ENCODE measurements around the gene PTPN3. TPM values are rescaled to one million over a fixed set of nuclear protein-coding genes. Genes with fewer than 3 reads are reported as not detected.

The PTPN3 gene
- total RNA-seq, 6 experiments from 2014 or later, result not detected

DNA sequence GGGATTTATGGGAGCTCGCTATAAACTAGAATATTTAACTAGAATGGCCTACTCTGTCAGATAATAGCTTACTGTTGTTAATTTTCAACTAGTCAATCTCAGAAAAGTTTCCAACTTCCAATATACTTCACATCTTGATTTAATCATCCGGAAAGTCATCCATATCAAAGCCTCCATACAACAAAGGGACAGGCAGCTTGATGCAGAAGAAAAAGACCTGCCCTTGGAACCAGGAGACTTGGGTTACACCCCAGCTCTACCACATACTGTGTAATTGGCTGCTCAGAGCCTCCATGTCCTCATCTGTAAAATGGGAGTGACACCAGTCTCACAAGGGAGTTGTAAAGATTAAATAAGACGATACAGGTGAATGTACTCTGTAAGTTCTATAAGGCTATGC, 1.9 kb downstream of the PTPN3 start:
- H3K9me3 Mint-ChIP-seq, result no peaks in the 10 kb centered on the region; the same call in 1 of the 2 replicates
- no peak overlapping the region for H3K27ac Mint-ChIP-seq
- peaks cover 50% of the 10 kb centered on the region for H3K27me3 Mint-ChIP-seq (ENCODE audit: insufficient read depth)
- TF ChIP-seq, protein P1, sequence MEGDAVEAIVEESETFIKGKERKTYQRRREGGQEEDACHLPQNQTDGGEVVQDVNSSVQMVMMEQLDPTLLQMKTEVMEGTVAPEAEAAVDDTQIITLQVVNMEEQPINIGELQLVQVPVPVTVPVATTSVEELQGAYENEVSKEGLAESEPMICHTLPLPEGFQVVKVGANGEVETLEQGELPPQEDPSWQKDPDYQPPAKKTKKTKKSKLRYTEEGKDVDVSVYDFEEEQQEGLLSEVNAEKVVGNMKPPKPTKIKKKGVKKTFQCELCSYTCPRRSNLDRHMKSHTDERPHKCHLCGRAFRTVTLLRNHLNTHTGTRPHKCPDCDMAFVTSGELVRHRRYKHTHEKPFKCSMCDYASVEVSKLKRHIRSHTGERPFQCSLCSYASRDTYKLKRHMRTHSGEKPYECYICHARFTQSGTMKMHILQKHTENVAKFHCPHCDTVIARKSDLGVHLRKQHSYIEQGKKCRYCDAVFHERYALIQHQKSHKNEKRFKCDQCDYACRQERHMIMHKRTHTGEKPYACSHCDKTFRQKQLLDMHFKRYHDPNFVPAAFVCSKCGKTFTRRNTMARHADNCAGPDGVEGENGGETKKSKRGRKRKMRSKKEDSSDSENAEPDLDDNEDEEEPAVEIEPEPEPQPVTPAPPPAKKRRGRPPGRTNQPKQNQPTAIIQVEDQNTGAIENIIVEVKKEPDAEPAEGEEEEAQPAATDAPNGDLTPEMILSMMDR (IDR thresholded peaks at IDR 0.05), result no peak
- no peak for DNase-seq
- no peak overlapping the region for H3K4me3 Mint-ChIP-seq
- no peaks in the 10 kb centered on the region for H3K4me1 Mint-ChIP-seq (ENCODE audit: low read depth)
- no peaks in the 10 kb centered on the region; the same call in 1 of the 2 replicates for H3K36me3 Mint-ChIP-seq (ENCODE audit: low read depth)

DNA sequence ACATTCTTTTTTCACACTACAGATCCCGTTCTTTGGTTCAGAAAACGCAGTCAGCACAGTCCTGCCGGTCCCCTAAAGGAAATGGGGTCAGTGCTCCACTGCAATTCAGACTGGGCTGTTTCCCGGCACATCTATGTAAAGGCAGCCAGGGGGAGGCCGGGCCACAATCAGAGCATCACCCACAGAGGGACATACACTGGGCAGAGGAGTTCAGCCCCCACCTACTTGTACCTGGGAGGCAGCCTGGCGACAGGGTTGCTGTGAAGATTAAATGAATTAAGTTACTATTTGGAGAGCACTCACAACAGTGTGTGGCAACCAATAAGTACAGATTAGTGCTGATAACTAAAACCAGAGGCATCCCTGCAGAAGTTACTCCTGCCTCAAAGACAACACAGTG, 4.5 kb downstream of the PTPN3 start:
- DNase-seq, result no peak
- Mint-ChIP-seq H3K27me3 (ENCODE audit: insufficient read depth) (peaks cover 39% of the 10 kb centered on the region), H3K4me1 (ENCODE audit: low read depth) (no peaks in the 10 kb centered on the region), H3K36me3 (ENCODE audit: low read depth) (no peaks in the 10 kb centered on the region; the same call in 1 of the 2 replicates), H3K4me3 (no peak overlapping the region), H3K27ac (no peak overlapping the region), H3K9me3 (no peaks in the 10 kb centered on the region; the same call in 1 of the 2 replicates)
- TF ChIP-seq, protein P1 (IDR thresholded peaks at IDR 0.05), result no peak

DNA sequence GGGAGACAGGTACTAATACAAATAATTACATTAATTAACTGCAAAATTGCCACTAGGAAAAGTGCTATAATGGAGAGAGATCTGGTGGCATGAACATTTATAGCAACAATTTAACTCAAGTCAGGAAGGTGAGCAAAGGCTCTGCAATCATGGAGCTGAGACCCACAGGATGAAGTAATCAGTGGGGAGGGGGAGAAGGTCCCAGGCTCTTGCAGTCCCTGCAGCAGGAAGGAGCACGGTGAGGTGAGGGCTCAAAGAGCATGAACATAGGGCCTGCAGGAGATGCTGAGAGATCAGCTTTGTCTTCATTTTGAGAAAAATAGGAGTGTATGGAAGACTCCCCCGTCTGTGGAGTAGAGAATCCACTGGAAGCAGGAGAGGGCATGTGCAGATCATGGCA, 6.5 kb downstream of the PTPN3 start:
- H3K4me1 Mint-ChIP-seq (ENCODE audit: low read depth), result no peaks in the 10 kb centered on the region
- no peaks in the 10 kb centered on the region for H3K9me3 Mint-ChIP-seq
- TF ChIP-seq, protein P1 (IDR thresholded peaks at IDR 0.05), result no peak
- no peaks in the 10 kb centered on the region for H3K36me3 Mint-ChIP-seq (ENCODE audit: low read depth)
- no peak overlapping the region for H3K27ac Mint-ChIP-seq
- peaks cover 38% of the 10 kb centered on the region for H3K27me3 Mint-ChIP-seq (ENCODE audit: insufficient read depth)
- DNase-seq, result no peak
- no peak overlapping the region for H3K4me3 Mint-ChIP-seq

DNA sequence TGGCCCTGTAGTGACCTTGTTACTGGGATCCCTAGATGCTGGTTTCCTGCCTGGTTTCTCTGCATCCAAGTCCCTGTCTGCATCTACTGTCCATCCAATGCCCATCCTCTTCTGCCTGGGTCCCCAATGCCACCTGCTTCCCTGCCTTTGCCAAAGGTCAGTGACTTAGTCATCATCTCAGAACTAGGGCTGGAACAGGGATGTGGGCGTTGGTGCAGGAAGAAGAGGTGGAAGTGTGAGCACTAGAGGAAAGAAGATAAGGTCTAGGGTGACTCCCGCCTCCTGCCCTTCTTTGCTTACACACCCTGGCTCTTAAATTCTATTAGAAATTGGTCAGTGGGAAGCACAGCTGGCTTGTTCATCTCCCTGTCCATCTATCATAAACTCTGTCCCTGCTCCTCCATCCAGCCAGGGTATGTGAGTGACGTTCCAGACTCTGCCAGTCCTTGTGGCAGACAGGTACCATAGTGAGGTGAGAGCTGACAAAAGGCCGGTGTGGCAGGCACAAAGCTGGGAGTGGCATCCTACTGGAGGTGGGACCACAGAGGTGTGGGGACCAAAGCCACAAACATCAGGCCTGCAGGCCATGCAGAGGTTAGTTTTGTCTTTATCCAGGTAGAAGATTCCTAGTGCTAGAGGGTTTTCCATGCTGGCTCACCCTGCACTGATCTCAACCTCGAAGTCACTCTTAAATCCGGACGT, 9.2 kb downstream of the PTPN3 start:
- peaks cover 25% of the 10 kb centered on the region for H3K27me3 Mint-ChIP-seq (ENCODE audit: insufficient read depth)
- no peaks in the 10 kb centered on the region for H3K36me3 Mint-ChIP-seq (ENCODE audit: low read depth)
- H3K4me3 Mint-ChIP-seq, result no peak overlapping the region
- no peak for DNase-seq
- no peaks in the 10 kb centered on the region for H3K9me3 Mint-ChIP-seq
- no peak overlapping the region for H3K27ac Mint-ChIP-seq
- TF ChIP-seq, protein P1 (IDR thresholded peaks at IDR 0.05), result no peak
- H3K4me1 Mint-ChIP-seq (ENCODE audit: low read depth), result no peaks in the 10 kb centered on the region

DNA sequence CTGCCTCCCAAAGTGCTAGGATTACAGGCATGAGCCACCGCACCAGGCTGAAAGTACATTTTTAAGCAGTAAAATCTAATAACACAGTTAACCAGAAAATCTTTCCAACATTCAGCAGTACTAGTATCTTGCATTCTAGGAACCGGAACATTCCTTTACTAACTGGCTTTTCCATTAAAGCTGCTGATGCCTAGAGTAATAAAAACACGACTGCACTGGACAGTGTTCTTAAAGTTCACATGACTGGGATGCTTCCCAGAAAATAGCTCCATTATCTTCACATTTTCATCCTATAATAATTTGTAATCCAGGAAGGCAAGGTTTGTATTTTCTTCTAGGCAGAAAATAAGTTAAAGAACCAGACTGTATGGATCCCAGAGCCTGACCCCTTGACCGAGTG, 9.8 kb downstream of the PTPN3 start:
- Mint-ChIP-seq H3K27me3 (ENCODE audit: insufficient read depth) (peaks cover 24% of the 10 kb centered on the region), H3K36me3 (ENCODE audit: low read depth) (no peaks in the 10 kb centered on the region), H3K4me3 (no peak overlapping the region), H3K9me3 (no peaks in the 10 kb centered on the region), H3K4me1 (ENCODE audit: low read depth) (no peaks in the 10 kb centered on the region), H3K27ac (no peak overlapping the region)
- TF ChIP-seq, protein P1 (IDR thresholded peaks at IDR 0.05), result no peak
- DNase-seq, result no peak
